ENCODE data around the gene FBXL7.

FBXL7 gene

DNA sequence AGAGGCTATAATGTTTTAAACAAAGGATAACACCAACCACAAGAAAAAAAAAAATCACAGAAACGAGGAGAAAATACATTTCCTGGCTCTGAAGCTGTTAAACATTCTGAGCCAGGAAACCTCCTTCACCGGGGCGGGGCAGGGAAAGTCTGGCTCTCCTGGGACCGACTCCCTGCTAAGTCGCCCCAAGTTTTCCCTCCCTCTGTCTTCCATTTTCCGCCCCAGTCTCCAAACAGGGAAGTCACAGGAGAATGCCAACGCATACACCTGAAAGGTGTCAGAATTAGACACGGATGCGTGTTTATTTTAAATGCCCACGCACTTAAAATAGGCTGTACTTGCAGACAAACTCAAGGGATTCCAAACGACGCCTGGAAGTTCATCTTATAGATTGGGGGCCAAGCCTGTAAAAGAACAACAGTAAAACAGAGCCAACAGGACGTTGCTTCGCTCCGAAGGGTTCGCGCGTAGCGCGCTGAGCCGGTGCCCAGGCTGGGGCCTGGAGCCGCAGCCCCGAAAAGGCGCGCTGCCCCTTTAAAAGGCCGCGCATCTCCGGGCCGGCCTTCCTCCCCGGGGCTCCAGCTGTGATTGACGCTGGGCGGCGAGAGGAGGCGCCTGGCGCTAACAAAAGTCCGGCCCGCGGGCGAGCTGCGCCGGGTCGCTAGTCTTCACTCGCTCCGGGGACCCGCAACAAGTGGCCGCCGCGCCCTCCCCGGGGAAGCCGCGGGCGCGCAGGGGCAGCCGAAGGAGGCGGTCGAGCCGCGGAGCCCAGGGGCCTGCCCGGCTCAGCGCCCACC lies at the start of gene FBXL7:
TSS of gene FBXL7 (plus strand) at position 653 of the 797 bp plus-strand sequence.
- H3K4me1 ChIP-seq (ENCODE audit: insufficient read depth, low read length), result peaks cover 5% of the 10 kb centered on the region
- peak within 1 kb of the TSS; percentile 85 to 90 for H3K4me3 ChIP-seq (ENCODE audit: low read depth in 1 of 2, low read length in 2 of 2)
- H3K9ac ChIP-seq (ENCODE audit: low read length), result peak within 1 kb of the TSS; percentile 46
- H3K36me3 ChIP-seq (ENCODE audit: insufficient read depth, low read length), result no peaks in the 10 kb centered on the region
- peak within 1 kb of the TSS; percentile 80 for H3K27ac ChIP-seq (ENCODE audit: low read depth, low read length)
- H3K9me3 ChIP-seq (ENCODE audit: low read length), result no peaks in the 10 kb centered on the region
- no peaks in the 10 kb centered on the region for H3K27me3 ChIP-seq (ENCODE audit: control insufficient read depth in 1 of 2, insufficient read depth in 2 of 2, low read length in 2 of 2)

DNA sequence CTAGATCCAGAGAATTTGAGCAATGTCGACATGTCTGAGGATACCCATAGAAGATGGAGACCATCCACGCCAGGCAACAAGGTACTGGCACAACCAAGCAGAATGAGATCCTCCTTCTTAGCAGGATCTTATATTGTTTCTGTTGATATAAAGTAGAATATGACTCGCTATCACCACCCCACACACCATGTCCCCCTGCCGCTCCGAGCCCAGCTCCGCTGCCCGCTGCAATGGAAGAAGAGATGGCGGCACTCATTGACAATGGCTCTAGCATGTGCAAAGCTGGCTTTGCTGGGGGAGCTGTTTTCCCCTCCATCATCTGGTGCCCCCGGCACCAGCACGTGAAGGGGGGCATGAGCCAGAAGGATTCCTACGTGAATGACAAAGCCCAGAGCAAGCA lies 49.5 kb upstream of the FBXL7 start:
- Histone ChIP-seq H3K27me3 (ENCODE audit: control insufficient read depth in 1 of 2, insufficient read depth in 2 of 2, low read length in 2 of 2) (no peaks in the 10 kb centered on the region), H3K9me3 (ENCODE audit: low read length) (no peaks in the 10 kb centered on the region), H3K4me3 (ENCODE audit: low read depth in 1 of 2, low read length in 2 of 2) (no peak overlapping the region), H3K27ac (ENCODE audit: low read depth, low read length) (no peak overlapping the region), H3K4me1 (ENCODE audit: insufficient read depth, low read length) (peaks cover 21% of the 10 kb centered on the region), H3K36me3 (ENCODE audit: insufficient read depth, low read length) (no peaks in the 10 kb centered on the region), H3K9ac (ENCODE audit: low read length) (no peak overlapping the region)

DNA sequence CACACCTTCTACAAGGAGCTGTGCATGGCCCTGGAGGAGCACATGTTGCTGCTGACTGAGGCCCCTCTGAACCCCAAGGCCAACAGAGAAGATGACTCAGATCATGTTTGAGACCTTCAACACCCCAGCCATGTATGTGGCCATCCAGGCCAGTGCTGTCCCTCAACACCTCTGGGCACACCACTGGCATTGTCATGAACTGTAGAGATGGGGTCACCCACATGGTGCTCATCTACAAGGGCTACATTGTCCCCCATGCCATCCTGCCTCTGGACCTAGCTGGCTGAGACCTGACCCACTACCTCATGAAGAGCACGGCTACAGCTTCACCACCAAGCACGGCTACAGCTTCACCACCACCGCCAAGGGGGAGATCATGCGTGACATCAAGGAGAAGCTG lies 49.0 kb upstream of the FBXL7 start:
- H3K4me3 ChIP-seq (ENCODE audit: low read depth in 1 of 2, low read length in 2 of 2), result no peak overlapping the region
- no peaks in the 10 kb centered on the region for H3K9me3 ChIP-seq (ENCODE audit: low read length)
- no peaks in the 10 kb centered on the region for H3K27me3 ChIP-seq (ENCODE audit: control insufficient read depth in 1 of 2, insufficient read depth in 2 of 2, low read length in 2 of 2)
- no peak overlapping the region for H3K9ac ChIP-seq (ENCODE audit: low read length)
- H3K36me3 ChIP-seq (ENCODE audit: insufficient read depth, low read length), result no peaks in the 10 kb centered on the region
- H3K27ac ChIP-seq (ENCODE audit: low read depth, low read length), result no peak overlapping the region
- peaks cover 21% of the 10 kb centered on the region for H3K4me1 ChIP-seq (ENCODE audit: insufficient read depth, low read length)

DNA sequence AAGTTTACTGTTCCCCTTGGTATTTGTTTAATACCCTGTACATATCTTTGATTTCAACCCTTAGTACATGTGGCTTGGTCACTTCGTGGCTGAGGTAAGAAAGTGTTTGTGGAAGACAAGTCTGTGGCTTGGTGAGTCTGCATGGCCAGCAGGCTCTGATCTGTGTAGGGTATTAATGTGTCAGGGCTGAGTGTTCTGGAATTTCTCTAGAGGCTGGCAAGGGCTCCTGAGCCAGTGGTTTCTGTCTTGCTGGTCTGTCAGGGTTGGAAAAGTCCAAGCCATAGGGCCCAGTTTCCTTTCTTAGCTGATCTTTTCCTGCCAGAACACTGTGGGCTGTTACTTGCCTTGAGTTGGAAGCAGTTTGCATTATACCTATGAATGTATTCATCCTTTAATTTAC lies 48.0 kb upstream of the FBXL7 start:
- H3K4me3 ChIP-seq (ENCODE audit: low read depth in 1 of 2, low read length in 2 of 2), result no peak overlapping the region
- H3K27me3 ChIP-seq (ENCODE audit: control insufficient read depth in 1 of 2, insufficient read depth in 2 of 2, low read length in 2 of 2), result no peaks in the 10 kb centered on the region
- H3K9me3 ChIP-seq (ENCODE audit: low read length), result no peaks in the 10 kb centered on the region
- H3K36me3 ChIP-seq (ENCODE audit: insufficient read depth, low read length), result no peaks in the 10 kb centered on the region
- H3K9ac ChIP-seq (ENCODE audit: low read length), result no peak overlapping the region
- peak overlapping the region; percentile 57 for H3K27ac ChIP-seq (ENCODE audit: low read depth, low read length)
- H3K4me1 ChIP-seq (ENCODE audit: insufficient read depth, low read length), result peaks cover 21% of the 10 kb centered on the region

DNA sequence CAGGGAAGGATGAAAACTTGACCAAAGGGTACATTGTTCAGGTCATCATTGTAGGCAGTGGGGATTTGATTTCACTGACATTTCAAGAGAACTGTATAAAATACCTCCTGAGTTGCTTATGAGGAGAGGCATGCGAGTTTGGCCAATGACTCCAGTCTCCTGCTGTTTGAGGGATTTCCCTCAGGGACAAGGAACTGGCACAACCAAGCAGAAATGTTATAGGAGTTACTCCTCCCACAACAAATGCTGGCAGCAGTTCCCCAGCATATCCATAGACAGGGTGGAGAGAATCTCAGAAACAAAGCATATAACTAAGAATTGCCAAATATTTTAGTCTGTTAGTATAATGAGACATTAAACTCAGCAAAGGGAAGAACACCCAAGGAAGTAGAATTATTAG lies 47.2 kb upstream of the FBXL7 start:
- Histone ChIP-seq H3K4me3 (ENCODE audit: low read depth in 1 of 2, low read length in 2 of 2) (peak overlapping the region in 1 of 2 donors; percentile 17), H3K36me3 (ENCODE audit: insufficient read depth, low read length) (no peaks in the 10 kb centered on the region), H3K9ac (ENCODE audit: low read length) (no peak overlapping the region), H3K27ac (ENCODE audit: low read depth, low read length) (peak overlapping the region; percentile 57), H3K9me3 (ENCODE audit: low read length) (no peaks in the 10 kb centered on the region), H3K27me3 (ENCODE audit: control insufficient read depth in 1 of 2, insufficient read depth in 2 of 2, low read length in 2 of 2) (no peaks in the 10 kb centered on the region), H3K4me1 (ENCODE audit: insufficient read depth, low read length) (peaks cover 21% of the 10 kb centered on the region)

DNA sequence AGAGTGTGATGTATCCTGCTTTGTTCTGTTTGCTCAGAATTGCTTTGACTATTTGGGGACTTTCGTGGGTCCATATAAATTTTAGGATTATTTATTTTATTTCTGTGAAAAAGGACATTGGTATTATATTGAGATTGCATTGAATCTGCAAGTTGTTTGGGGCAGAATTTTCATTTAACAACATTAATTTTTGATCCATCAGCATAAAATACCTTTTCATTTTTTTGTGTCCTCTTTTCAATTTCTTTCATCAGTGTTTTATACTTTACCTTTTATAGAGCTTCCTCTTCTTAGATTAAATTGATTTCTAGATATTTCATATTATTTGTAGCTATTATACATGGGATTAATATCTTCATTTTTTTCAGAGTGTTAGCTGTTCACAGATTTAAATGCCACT lies 40.8 kb upstream of the FBXL7 start:
- Histone ChIP-seq H3K27ac (ENCODE audit: low read depth, low read length) (no peak overlapping the region), H3K9ac (ENCODE audit: low read length) (no peak overlapping the region), H3K4me1 (ENCODE audit: insufficient read depth, low read length) (no peaks in the 10 kb centered on the region), H3K27me3 (ENCODE audit: control insufficient read depth in 1 of 2, insufficient read depth in 2 of 2, low read length in 2 of 2) (no peaks in the 10 kb centered on the region), H3K4me3 (ENCODE audit: low read depth in 1 of 2, low read length in 2 of 2) (no peak overlapping the region), H3K36me3 (ENCODE audit: insufficient read depth, low read length) (no peaks in the 10 kb centered on the region), H3K9me3 (ENCODE audit: low read length) (no peaks in the 10 kb centered on the region)

DNA sequence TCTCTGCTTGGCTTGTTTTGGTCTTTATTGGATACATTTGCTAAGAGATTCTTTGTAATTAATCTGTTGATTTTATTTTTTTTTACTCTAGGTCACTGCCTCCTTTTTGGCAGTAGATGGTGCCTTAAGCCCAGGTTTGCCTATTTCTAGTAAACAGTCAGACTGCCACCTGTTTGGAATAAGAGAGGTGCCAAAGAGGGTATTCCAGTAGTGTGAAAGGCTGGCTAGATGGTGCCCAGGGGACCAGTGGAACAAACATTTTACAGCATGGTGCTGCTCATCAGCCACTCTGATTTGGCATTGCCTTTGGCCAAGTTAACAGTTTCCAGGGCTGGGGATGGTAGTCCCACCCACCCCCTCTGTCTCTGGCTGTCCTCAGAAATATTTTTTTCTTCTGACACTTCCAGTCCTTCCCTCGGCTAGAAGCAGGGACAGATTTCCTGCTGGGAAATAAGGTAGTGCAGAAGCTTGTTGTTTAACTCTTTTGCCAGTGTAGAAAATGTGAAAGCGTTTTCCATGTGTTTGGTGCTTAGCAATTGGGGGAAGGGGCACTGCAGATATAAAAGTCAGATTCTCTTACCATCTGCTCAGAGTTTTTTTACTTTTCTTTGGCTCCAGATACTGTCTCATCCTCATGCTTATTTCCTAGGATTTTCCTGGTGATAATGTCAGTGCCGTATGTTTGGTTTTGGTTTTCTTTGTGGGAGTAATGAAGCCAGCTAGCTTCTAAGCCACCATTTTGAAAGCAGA lies 36.6 kb upstream of the FBXL7 start:
- Histone ChIP-seq H3K4me1 (ENCODE audit: insufficient read depth, low read length) (no peaks in the 10 kb centered on the region), H3K27me3 (ENCODE audit: control insufficient read depth in 1 of 2, insufficient read depth in 2 of 2, low read length in 2 of 2) (no peaks in the 10 kb centered on the region), H3K4me3 (ENCODE audit: low read depth in 1 of 2, low read length in 2 of 2) (no peak overlapping the region)

DNA sequence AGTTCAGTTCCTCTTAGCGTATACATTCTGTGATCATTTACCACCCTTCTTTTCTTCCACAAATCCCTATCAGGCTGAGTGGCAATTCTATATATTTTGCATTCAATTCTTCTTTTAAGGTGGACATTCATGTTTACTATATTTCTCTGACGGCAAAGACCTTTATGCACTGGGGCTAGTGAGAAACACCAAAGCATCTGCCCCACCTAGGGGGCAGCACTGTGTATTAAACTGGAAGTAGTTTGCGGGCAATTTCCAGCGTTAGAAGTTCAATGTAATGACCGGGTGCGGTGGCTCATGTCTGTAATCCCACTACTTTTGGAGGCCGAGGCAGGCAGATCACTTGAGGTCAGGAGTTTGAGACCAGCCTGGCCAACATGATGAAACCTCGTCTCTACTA lies 27.9 kb upstream of the FBXL7 start:
- no peaks in the 10 kb centered on the region for H3K27me3 ChIP-seq (ENCODE audit: control insufficient read depth in 1 of 2, insufficient read depth in 2 of 2, low read length in 2 of 2)
- H3K4me1 ChIP-seq (ENCODE audit: insufficient read depth, low read length), result no peaks in the 10 kb centered on the region
- no peak overlapping the region for H3K9ac ChIP-seq (ENCODE audit: low read length)
- no peaks in the 10 kb centered on the region for H3K9me3 ChIP-seq (ENCODE audit: low read length)
- no peak overlapping the region for H3K4me3 ChIP-seq (ENCODE audit: low read depth in 1 of 2, low read length in 2 of 2)
- no peaks in the 10 kb centered on the region for H3K36me3 ChIP-seq (ENCODE audit: insufficient read depth, low read length)
- H3K27ac ChIP-seq (ENCODE audit: low read depth, low read length), result no peak overlapping the region

More for the DNA sequence above, 36.6 kb upstream of the FBXL7 start:
- Histone ChIP-seq H3K9ac (ENCODE audit: low read length) (no peak overlapping the region), H3K27ac (ENCODE audit: low read depth, low read length) (no peak overlapping the region), H3K9me3 (ENCODE audit: low read length) (no peaks in the 10 kb centered on the region), H3K36me3 (ENCODE audit: insufficient read depth, low read length) (no peaks in the 10 kb centered on the region)

DNA sequence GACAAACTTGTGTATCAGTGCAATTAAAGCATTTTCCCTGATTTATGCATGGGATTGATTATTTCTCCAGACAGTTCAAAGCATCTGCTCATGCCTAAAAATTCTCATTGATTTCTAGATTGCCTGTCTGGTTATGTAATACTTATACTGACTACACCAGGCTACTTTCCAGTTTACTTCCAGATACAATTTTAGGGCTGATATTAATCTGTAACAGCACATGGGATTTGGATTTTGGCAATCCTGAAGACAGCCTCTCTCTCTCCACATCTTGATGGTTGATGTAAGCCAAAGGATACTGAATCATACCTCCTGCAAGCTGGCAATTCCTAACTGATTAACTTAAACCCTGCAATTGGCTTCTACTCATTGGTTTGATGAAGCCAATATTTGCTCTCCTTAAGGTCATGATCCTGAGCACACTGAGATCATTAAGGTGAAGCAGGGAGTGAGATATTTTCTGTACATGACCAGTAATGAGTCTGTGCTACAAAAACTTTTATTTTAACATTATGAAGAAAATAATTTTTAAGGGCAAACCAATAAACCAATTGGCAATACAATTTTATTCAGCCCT lies 25.7 kb upstream of the FBXL7 start:
- no peak overlapping the region for H3K27ac ChIP-seq (ENCODE audit: low read depth, low read length)
- no peak overlapping the region for H3K9ac ChIP-seq (ENCODE audit: low read length)
- H3K27me3 ChIP-seq (ENCODE audit: control insufficient read depth in 1 of 2, insufficient read depth in 2 of 2, low read length in 2 of 2), result no peaks in the 10 kb centered on the region
- H3K4me3 ChIP-seq (ENCODE audit: low read depth in 1 of 2, low read length in 2 of 2), result no peak overlapping the region
- no peaks in the 10 kb centered on the region for H3K36me3 ChIP-seq (ENCODE audit: insufficient read depth, low read length)
- H3K4me1 ChIP-seq (ENCODE audit: insufficient read depth, low read length), result no peaks in the 10 kb centered on the region
- no peaks in the 10 kb centered on the region for H3K9me3 ChIP-seq (ENCODE audit: low read length)

DNA sequence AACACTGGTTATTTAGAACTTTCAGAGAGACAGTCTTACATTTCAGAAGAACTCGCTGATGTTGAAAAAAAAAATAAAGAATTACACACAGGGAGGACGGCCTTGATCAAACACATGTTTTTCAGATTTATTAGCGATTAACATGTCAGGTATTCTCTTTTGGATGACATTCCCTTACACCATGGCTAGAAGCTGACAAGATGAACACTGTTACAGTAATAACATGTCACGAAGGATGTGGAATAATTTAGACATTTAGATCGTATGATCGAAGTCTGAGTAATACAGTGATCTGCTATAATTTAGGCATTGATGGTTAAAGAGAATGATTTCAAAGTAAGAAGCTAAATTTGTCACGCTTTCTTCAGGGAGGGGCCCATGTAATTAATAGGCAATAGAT lies 24.6 kb upstream of the FBXL7 start:
- H3K27me3 ChIP-seq (ENCODE audit: control insufficient read depth in 1 of 2, insufficient read depth in 2 of 2, low read length in 2 of 2), result no peaks in the 10 kb centered on the region
- H3K36me3 ChIP-seq (ENCODE audit: insufficient read depth, low read length), result no peaks in the 10 kb centered on the region
- no peaks in the 10 kb centered on the region for H3K4me1 ChIP-seq (ENCODE audit: insufficient read depth, low read length)
- no peak overlapping the region for H3K4me3 ChIP-seq (ENCODE audit: low read depth in 1 of 2, low read length in 2 of 2)
- H3K9ac ChIP-seq (ENCODE audit: low read length), result no peak overlapping the region
- H3K27ac ChIP-seq (ENCODE audit: low read depth, low read length), result no peak overlapping the region
- H3K9me3 ChIP-seq (ENCODE audit: low read length), result no peaks in the 10 kb centered on the region

DNA sequence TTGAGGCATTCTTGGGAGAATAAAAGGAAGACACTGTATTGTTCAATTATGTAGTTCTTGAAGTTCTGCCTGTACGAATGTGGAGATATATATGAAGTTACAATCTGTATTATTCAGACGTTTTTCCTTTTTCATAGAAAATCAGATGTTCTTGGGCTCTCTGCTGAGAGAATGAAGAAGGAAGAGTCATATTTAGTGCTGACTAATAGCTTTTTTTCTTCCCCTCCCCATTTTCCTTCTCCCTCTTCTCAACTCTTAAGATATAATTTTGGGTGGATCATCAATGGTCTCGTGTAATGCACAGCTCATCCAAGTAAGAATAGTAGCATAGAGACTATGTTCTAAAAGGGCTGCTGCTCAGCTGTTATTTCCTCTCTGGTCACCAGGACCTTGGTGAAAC lies 23.0 kb upstream of the FBXL7 start:
- Histone ChIP-seq H3K36me3 (ENCODE audit: insufficient read depth, low read length) (no peaks in the 10 kb centered on the region), H3K4me3 (ENCODE audit: low read depth in 1 of 2, low read length in 2 of 2) (no peak overlapping the region), H3K27ac (ENCODE audit: low read depth, low read length) (no peak overlapping the region), H3K9ac (ENCODE audit: low read length) (no peak overlapping the region), H3K27me3 (ENCODE audit: control insufficient read depth in 1 of 2, insufficient read depth in 2 of 2, low read length in 2 of 2) (no peaks in the 10 kb centered on the region), H3K9me3 (ENCODE audit: low read length) (no peaks in the 10 kb centered on the region), H3K4me1 (ENCODE audit: insufficient read depth, low read length) (no peaks in the 10 kb centered on the region)
